Measurements from ENCODE around the gene RAB33B. TPM values are rescaled to one million over a fixed set of nuclear protein-coding genes. Genes with fewer than 3 reads are reported as not detected.

RAB33B gene
- total and polyA plus RNA-seq, 9 of the 15 experiments (the other 6 are each of a cell fraction or from before 2014, with no cell fraction given): 1.7 to 3.7 (median 3.0) TPM

DNA sequence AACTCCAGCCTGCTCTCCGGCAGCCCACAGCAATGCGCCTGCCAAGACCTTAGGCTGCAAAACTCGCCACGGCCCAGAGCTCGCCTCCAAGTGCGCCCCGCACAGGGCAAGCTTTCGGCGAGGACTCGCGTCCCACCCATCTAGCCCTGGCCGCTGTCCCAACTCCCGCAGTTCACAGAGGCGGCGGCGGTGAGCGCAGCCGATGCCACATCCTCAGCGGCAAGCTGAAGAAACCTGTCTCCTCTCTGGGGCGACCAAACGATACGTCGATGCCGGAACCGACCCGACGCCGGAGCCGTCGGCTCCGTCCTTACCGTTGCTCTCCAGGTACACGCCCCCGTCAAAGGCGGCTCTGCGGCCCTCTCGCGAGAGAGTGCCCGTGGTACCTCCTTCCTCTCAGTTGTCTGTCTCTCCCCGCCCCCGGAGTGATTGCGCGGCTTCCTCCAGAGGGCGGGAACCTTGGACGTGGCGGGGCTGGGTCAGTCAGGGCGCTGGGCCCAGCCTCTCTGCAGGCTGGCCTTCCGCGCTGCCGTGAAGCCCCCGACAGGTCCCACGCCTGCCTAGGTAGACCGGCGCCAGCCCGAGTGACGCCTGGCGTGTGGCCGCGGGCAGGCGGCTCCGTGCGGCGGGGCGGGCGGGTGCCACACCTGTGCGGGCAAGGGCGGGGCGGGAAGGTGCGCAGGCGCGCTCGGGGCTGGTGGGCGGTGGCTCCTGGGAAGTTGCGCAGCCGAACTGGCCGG lies 380 bp upstream of the RAB33B start (continued):
- TF ChIP-seq TCFL5 (CRISPR knock-in tag; conservative IDR thresholded peaks at IDR 0.05): no peak
- TF ChIP-seq SRSF3 (IDR thresholded peaks at IDR 0.05; ENCODE audit: insufficient read depth, low read length): no peak
- TF ChIP-seq, protein P1, sequence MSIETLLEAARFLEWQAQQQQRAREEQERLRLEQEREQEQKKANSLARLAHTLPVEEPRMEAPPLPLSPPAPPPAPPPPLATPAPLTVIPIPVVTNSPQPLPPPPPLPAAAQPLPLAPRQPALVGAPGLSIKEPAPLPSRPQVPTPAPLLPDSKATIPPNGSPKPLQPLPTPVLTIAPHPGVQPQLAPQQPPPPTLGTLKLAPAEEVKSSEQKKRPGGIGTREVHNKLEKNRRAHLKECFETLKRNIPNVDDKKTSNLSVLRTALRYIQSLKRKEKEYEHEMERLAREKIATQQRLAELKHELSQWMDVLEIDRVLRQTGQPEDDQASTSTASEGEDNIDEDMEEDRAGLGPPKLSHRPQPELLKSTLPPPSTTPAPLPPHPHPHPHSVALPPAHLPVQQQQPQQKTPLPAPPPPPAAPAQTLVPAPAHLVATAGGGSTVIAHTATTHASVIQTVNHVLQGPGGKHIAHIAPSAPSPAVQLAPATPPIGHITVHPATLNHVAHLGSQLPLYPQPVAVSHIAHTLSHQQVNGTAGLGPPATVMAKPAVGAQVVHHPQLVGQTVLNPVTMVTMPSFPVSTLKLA (conservative IDR thresholded peaks at IDR 0.05): peak; percentile 83 to 92
- TF ChIP-seq, protein P2, sequence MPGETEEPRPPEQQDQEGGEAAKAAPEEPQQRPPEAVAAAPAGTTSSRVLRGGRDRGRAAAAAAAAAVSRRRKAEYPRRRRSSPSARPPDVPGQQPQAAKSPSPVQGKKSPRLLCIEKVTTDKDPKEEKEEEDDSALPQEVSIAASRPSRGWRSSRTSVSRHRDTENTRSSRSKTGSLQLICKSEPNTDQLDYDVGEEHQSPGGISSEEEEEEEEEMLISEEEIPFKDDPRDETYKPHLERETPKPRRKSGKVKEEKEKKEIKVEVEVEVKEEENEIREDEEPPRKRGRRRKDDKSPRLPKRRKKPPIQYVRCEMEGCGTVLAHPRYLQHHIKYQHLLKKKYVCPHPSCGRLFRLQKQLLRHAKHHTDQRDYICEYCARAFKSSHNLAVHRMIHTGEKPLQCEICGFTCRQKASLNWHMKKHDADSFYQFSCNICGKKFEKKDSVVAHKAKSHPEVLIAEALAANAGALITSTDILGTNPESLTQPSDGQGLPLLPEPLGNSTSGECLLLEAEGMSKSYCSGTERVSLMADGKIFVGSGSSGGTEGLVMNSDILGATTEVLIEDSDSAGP (CRISPR knock-in tag; IDR thresholded peaks at IDR 0.05): no peak
- TF ChIP-seq ZNF282 (CRISPR knock-in tag; IDR thresholded peaks at IDR 0.05): no peak
- no peak for TF ChIP-seq ZZZ3 (IDR thresholded peaks at IDR 0.05)
- TF ChIP-seq, protein P3, sequence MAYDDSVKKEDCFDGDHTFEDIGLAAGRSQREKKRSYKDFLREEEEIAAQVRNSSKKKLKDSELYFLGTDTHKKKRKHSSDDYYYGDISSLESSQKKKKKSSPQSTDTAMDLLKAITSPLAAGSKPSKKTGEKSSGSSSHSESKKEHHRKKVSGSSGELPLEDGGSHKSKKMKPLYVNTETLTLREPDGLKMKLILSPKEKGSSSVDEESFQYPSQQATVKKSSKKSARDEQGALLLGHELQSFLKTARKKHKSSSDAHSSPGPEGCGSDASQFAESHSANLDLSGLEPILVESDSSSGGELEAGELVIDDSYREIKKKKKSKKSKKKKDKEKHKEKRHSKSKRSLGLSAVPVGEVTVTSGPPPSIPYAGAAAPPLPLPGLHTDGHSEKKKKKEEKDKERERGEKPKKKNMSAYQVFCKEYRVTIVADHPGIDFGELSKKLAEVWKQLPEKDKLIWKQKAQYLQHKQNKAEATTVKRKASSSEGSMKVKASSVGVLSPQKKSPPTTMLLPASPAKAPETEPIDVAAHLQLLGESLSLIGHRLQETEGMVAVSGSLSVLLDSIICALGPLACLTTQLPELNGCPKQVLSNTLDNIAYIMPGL (CRISPR knock-in tag; IDR thresholded peaks at IDR 0.05): peak; percentile 88
- TF ChIP-seq ATF1 (CRISPR knock-in tag; IDR thresholded peaks at IDR 0.05): no peak
- peak; percentile 80 for TF ChIP-seq ATF1 (tag; IDR thresholded peaks at IDR 0.05)
- TF ChIP-seq XRCC4 (IDR thresholded peaks at IDR 0.05; ENCODE audit: extremely low read depth, insufficient read depth, insufficient read length): no peak
- TF ChIP-seq ZNF644 (tag; IDR thresholded peaks at IDR 0.05; ENCODE audit: low read depth): no peak
- peak; percentile 100 for TF ChIP-seq HNRNPLL (IDR thresholded peaks at IDR 0.05; ENCODE audit: low read depth, low read length, poor library complexity, severe bottlenecking)
- no peak for TF ChIP-seq ZSCAN29 (IDR thresholded peaks at IDR 0.05)
- TF ChIP-seq, protein P4, sequence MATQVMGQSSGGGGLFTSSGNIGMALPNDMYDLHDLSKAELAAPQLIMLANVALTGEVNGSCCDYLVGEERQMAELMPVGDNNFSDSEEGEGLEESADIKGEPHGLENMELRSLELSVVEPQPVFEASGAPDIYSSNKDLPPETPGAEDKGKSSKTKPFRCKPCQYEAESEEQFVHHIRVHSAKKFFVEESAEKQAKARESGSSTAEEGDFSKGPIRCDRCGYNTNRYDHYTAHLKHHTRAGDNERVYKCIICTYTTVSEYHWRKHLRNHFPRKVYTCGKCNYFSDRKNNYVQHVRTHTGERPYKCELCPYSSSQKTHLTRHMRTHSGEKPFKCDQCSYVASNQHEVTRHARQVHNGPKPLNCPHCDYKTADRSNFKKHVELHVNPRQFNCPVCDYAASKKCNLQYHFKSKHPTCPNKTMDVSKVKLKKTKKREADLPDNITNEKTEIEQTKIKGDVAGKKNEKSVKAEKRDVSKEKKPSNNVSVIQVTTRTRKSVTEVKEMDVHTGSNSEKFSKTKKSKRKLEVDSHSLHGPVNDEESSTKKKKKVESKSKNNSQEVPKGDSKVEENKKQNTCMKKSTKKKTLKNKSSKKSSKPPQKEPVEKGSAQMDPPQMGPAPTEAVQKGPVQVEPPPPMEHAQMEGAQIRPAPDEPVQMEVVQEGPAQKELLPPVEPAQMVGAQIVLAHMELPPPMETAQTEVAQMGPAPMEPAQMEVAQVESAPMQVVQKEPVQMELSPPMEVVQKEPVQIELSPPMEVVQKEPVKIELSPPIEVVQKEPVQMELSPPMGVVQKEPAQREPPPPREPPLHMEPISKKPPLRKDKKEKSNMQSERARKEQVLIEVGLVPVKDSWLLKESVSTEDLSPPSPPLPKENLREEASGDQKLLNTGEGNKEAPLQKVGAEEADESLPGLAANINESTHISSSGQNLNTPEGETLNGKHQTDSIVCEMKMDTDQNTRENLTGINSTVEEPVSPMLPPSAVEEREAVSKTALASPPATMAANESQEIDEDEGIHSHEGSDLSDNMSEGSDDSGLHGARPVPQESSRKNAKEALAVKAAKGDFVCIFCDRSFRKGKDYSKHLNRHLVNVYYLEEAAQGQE (IDR thresholded peaks at IDR 0.05; ENCODE audit: borderline replicate concordance): no peak; the same call in 1 of the 2 replicates
- TF ChIP-seq, protein P4 (CRISPR knock-in tag; IDR thresholded peaks at IDR 0.05; ENCODE audit: low read depth): no peak

All from K562 (cell line).